T-helper 2 cell (primary cell): ENCODE results near the gene UGT1A10.
"Not testable (repeated sequence)": the region's sequence is repeated elsewhere in the genome, so short reads cannot be mapped to it uniquely, and the experiment has no call there.

Source experiments
- DNase-seq, 5 experiments: peaks; one replicate each; pipeline versions ENCODE4 v3.0.0 to v3.0.0-alpha.2; 2012 to 2022

The UGT1A10 gene

DNA sequence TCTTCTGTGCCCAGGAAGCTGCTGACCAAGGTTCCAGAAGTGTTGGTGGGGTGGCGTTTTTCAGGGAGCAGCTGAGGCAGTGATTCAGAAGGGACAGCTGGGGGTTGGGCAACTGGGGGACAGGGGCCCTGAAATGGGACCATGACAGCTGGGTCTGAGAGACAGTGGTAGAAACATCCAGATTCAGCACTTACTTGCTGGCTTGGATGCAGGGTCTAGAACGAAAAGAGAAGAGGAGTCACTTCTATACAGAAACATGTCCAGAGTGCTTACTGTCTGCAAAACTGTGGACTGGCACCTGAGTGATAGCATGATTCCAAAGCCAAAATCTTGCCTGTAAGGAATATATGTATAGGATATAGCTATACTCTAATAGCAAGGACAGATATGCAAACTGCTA, 109.6 kb downstream of the UGT1A10 start:
- not testable (repeated sequence) for DNase-seq

DNA sequence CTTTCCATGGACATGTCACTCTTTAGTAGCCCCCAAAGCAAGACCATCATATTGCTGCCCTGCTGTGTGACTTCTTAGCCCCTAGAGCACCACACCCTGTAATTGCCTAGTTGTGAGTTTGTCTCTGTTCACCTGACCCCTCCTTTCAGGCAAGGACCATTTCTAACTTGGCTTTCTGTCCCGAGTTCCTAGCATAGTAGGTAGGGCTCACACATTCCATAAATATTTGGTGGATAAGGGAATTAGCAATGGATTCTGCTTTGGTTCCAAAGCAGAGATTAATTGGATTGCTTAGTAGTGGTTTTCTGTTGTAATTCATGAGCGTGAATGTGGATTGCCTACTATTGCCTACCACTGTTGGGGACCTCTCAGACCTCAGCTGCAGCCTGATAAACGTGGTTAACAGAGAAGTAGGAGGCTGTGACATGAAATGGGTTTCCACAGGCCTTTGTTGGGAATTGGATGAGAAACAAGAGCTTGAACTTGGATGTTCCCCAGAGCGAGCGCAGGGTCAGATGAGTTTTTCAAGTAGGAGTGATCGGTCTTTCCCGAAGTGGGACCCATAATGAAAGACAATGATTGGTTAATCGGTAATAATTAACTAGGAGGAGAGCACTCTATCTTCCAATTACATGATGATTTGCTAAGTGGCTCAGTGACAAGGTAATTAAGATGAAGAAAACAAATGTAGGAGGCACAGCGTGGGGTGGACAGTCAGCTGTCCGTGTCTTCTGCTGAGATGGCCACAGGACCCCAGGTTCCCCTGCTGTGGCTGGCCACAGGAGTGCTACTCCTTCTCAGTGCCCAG, 110.4 kb downstream of the UGT1A10 start:
- DNase-seq = no peak

DNA sequence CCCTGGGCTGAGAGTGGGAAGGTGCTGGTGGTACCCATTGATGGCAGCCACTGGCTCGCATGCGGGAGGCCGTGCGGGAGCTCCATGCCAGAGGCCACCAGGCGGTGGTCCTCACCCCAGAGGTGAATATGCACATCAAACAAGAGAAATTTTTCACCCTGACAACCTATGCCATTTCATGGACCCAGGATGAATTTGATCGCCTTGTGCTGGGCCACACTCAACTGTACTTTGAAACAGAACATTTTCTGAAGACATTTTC, 111.0 kb downstream of the UGT1A10 start:
- DNase-seq = no peak

DNA sequence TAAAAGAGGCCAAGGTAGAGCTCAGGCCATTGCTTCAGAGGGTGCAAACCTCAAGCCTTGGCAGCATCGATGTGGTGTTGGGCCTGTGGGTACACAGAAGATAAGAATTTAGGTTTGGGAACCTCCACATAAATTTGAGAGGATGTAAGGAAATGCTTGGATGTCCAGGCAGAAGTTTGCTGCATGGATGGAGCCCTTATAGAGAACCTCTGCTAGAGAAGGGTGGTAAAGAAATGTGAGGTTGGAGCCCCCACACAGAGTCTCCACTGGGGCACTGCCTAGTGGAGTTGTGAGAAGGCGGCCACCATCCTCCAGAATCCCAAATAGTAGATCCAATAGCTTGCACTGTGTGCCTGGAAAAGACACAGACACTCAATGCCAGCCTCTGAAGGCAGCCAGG, 114.4 kb downstream of the UGT1A10 start:
- not testable (repeated sequence) for DNase-seq

DNA sequence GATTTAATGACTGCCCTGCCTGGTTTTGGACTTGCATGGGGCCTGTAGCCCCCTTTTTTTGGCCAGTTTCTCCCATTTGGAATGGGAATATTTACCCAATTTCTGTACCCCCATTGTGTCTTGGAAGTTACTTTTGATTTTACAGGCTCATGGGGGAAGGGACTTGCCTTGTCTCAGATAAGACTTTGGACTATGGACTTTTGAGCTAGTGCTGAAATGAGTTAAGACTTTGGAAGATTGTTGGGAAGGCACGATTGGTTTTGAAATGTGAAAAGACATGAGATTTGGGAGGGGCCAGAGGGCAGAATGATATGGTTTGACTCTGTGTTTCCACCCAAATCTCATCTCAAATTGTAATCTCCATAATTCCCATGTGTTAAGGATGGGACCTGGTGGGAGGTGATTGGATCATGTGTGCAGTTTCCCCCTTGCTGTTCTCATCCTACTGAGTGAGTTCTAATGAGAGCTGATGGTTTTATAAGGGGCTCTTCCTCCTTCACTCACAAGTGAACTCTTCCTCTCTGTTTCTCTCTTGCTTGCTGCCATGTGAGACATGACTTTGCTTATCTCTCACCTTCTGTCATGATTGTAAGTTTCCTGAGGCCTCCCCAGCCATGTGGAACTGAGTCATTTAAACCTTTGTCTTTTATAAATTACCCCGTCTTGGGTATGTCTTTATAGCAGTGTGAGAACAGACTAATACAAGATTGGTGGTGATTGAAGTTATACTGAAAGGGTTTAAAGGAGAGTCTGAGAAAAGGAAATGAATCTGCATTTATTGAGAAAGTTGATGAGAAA, 115.2 kb downstream of the UGT1A10 start:
- DNase-seq = not testable (repeated sequence)

DNA sequence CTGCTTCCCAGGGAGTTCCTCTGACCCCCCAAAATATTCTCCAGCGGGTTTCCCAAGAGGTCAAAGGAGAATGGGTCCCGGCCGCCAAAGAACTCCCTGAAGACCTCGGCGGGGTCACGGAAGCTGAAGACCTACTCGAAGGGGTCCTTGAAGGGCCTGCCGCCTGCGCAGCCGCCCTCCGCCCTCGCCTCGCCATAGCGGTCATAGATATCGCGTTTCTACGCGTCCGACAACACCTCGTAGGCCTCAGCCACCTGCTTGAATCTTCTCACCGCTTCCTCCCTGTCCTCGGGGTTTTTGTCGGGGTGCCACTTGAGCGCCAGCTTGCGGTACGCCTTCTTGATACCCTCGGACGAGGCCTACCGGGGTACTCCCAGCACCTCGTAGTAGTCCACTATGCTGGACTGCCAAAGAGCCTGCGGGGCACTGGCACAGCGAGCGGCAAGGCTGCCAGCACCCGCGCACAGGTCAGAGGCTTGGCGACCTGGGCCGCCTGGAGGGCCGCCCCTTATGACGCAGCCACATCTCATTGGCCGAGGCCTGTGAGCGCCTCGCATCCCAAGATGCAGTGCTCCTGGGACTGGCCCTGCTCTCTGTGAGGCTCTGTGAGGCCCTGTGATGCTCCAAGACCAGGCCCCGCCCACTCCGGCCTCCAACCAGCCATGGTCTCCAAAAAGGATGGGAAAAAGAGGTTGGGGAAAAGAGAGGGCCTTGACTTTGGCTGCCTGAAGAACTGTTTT, 118.8 kb downstream of the UGT1A10 start:
- DNase-seq = no peak

DNA sequence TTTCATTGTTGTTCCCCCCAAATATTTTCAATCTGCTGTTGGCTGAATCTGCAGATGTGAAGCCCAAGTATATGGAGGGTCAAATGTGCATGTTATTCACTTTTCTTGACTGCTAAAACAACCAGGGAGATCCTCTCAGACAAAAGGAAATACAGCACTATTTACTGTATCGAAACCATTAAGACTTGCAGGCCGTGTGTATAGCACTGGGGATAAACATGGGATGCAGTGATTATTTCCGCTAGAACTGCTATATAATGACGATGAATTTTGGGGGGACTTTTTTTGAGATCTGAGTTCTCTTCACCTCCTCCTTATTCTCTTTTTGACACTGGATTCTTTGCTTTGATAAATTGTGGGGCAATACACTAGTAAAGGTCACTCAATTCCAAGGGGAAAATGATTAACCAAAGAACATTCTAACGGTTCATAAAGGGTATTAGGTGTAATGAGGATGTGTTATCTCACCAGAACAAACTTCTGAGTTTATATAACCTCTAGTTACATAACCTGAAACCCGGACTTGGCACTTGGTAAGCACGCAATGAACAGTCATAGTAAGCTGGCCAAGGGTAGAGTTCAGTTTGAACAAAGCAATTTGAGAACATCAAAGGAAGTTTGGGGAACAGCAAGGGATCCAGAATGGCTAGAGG, 120.3 kb downstream of the UGT1A10 start:
- no peak for DNase-seq

DNA sequence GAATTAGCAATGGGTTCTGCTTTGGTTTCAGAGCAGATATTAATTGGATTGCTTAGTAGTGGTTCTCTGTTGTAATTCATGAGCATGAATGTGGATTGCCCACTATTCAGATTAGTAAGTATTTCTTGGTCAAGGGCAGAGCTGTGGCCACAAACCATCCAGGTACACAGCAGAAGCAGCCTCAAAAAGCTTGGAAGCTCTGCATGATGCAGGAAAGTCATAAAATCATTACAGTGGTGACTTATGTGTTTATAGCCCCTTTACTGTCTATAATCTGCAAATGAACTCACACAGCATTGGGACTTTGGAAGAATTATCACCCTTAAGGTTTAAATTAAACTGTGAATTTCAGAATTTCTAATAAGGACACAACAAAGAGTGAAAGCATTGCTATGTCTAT, 121.9 kb downstream of the UGT1A10 start:
- DNase-seq = no peak

DNA sequence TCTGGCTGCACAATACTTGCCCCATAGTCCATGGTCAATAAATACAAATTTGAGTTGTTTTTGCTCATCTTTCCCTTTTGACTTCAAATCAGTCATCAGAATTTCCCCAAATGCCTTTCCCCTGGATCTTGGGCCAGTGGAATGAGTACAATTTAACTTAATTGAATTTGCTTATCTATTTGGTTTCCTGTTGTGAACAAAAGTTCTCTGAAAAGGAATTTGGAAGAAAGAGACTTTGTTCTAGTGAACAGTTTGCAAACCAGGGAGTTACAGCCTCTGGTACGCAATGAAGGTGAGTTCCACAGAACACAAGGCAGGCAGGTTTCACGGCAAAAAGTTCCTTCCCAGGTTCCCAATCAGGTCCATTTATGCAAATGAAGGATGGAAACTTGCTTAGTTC, 122.6 kb downstream of the UGT1A10 start:
- DNase-seq = no peak

DNA sequence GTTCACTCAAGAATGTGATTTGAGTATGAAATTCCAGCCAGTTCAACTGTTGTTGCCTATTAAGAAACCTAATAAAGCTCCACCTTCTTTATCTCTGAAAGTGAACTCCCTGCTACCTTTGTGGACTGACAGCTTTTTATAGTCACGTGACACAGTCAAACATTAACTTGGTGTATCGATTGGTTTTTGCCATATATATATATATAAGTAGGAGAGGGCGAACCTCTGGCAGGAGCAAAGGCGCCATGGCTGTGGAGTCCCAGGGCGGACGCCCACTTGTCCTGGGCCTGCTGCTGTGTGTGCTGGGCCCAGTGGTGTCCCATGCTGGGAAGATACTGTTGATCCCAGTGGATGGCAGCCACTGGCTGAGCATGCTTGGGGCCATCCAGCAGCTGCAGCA, 123.8 kb downstream of the UGT1A10 start, which contains the start of gene UGT1A1:
TSS of gene UGT1A1 (plus strand) at position 228 of the 400 bp plus-strand sequence. CDS start at position 246, 18 bp downstream.
- DNase-seq = no peak

DNA sequence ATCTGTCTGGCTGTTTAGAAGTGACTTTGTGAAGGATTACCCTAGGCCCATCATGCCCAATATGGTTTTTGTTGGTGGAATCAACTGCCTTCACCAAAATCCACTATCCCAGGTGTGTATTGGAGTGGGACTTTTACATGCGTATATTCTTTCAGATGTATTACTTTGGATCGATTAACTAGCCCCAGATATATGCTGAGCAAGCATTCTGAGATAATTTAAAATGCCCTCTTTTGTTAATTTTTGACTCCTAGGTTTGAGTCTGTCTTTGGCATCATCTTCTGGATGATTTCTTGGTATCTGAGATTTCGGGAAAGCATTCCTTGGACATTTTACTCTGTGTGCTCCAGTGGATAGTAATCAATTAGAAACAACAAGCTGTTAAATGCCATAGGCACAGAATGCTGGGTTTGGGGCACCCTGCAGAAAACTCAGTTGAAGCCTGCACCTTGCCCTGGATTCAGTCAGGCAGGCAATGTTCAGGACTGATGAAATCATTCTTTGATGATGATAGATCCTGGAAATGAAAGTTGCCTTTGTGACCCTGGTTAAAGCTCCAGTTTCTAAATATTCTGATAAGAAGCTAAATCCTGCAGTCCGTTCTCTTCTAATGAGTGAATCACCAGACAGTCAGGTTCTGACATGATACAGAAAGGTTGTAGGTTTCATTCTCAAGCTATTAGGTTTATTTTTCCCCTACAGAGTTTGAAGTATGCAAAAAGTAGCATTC, 125.0 kb downstream of the UGT1A10 start:
- DNase-seq = no peak

DNA sequence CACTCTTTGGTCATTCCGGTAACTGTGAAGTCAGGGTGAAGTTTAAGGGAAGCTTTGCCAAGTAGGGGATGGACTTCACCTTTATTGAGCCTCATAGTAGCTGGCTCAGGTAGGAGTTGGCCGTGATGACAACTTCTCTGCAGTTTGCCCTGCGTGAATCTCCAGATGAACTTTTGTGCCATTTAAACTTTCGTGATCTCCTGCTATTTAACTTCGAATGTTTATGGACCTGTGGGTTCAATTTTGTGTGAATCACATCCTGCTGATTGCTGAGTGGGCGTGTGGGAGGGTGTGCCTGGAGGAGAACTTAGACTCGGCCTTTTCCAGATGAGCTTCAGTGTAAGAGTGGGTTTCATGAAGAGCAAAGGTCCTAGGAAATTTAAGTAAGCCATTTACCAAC, 128.0 kb downstream of the UGT1A10 start:
- DNase-seq = no peak

DNA sequence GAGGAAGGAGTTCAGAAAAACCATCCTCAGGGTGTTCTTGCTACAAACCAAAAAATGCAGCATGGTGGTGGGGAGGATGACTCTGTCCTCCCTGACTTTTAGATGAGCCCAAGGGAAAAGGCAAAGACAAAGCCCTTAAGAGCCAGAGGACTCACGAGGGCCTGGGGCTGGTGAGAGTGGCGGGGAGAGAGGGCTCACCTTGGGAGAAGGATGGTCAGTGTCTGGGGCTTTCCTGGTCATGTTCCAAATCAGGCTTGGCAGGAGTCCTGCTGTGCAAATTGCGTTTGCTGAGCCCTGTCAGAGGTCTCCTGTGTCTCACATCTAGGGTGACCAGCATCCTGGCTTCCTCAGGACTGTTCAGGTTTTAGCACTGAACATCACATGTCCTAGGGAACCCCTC, 128.5 kb downstream of the UGT1A10 start:
- DNase-seq = no peak

DNA sequence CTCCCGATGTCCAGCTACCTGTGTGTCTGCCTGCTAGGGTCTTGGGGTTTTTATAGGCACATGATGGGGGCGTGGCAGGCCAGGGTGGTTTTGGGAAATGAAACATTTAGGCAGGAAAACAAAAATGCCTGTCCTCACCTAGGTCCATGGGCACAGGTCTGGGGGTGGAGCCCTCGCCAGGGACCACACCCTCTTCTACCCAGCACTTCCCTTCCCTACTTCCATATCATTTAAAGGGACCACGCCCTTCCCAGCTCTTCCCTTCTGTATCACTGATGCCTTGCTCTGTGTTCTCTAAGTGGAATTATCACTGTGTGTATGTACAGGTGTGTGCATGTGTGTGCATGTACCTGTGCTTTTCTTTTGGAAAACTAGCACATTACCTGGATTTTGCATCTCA, 130.2 kb downstream of the UGT1A10 start:
- DNase-seq = no peak

DNA sequence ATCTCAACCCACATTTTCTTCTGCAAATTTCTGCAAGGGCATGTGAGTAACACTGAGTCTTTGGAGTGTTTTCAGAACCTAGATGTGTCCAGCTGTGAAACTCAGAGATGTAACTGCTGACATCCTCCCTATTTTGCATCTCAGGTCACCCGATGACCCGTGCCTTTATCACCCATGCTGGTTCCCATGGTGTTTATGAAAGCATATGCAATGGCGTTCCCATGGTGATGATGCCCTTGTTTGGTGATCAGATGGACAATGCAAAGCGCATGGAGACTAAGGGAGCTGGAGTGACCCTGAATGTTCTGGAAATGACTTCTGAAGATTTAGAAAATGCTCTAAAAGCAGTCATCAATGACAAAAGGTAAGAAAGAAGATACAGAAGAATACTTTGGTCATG, 131.8 kb downstream of the UGT1A10 start:
- no peak for DNase-seq

DNA sequence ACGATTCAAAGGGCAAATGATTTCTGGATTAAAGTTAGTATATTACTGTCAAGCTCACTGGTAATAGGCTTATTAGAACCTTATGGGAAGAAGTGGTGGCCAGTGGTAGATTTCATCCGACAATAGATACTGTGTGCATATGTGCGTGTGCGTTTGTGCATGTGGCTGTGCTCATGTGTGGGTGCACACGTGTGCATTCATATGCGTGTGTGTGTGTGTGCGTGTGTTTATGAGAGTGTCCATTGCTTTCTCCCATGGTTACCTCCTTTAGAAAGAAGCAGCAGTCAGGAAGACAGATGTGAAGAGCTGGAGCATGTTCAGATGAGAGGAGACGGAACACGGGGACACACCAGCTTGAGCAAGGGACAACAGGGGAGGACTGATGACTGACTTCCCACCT, 133.0 kb downstream of the UGT1A10 start:
- no peak for DNase-seq

DNA sequence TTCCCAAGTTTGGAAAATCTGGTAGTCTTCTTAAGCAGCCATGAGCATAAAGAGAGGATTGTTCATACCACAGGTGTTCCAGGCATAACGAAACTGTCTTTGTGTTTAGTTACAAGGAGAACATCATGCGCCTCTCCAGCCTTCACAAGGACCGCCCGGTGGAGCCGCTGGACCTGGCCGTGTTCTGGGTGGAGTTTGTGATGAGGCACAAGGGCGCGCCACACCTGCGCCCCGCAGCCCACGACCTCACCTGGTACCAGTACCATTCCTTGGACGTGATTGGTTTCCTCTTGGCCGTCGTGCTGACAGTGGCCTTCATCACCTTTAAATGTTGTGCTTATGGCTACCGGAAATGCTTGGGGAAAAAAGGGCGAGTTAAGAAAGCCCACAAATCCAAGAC, 135.9 kb downstream of the UGT1A10 start:
- DNase-seq = no peak

DNA sequence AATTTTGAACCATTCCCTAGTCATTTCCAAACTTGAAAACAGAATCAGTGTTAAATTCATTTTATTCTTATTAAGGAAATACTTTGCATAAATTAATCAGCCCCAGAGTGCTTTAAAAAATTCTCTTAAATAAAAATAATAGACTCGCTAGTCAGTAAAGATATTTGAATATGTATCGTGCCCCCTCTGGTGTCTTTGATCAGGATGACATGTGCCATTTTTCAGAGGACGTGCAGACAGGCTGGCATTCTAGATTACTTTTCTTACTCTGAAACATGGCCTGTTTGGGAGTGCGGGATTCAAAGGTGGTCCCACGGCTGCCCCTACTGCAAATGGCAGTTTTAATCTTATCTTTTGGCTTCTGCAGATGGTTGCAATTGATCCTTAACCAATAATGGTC, 136.3 kb downstream of the UGT1A10 start:
- no peak for DNase-seq

DNA sequence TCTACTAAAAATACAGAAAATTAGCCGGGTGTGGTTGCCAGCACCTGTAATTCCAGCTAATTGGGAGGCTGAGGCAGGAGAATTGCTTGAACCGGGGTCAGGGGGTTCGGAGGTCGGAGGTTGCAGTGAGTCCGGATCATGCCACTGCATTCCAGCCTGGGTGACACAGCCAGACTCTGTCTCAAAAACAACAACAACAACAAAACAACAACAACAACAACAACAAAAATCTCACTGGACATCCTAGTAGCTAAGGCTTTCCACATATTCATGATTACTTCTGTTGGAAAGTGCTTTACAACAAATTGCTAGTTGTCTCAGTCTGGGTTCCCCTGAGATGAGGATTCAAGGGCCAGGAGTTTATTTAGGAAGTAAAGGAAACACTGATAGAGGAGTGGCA, 137.6 kb downstream of the UGT1A10 start:
- no peak for DNase-seq

DNA sequence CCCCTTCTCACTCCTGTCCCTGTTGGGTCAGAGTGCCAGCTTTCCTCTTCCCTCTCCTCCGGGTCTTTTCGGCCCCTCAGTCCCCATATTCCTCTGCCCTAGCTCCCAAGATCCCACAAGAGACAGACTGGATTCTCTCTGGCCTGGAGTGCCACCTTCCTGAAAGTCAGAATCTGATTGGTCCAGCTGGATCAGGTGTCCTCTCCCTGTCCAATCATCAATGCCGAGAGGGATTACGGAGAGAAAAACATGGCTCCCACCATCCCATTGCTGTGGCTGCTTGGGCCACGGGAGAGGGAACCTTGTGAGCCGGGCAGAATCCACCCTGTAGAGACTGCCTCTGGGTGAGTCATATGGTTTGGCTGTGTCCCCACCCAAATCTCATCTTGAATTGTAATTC, 139.2 kb downstream of the UGT1A10 start:
- DNase-seq = no peak

DNA sequence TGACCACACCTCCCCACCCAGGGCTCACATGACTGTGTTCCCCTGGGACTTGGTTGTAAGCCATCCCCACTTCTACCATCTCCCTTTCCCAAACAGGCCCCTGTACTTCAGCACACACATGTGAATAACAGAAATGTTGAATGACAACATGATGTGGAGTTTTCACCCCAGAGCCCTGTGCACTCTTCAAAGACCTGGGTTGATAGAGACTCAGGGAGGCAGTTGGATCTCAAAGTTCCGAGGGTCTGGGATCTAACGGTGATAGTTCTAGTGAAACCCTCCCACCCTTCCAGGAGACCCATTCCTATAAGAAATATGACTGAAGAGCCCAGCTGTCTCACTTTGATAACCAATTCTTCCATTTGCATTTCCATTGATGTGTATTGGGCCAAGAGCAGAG, 141.8 kb downstream of the UGT1A10 start, which contains the start of gene MROH2A:
TSS of gene MROH2A (plus strand) at position 301 of the 400 bp plus-strand sequence. CDS start 1,029 bp downstream, outside the sequence.
- DNase-seq = no peak

DNA sequence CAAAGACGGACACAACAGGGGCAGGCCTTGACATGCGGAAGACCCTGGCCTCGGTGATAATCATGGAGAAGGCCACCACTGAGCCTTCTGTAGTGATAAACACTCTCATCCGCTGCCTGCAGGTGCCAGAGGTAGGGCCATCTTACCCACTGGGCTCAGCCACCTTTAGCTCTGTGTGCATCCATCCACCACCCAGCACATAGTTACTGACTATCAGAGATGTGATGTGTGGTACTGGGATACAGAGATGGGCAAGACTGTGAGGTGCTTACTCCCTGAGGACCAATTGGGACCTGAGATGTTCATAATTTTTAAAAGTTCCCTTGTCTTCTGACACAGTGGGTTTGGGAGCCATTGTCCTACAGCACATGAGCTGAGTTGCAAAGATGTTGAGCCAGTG, 143.5 kb downstream of the UGT1A10 start:
- no peak for DNase-seq
